Ascending aorta (tissue), 2 donors: ENCODE results near the gene NECAB3. TPM values are rescaled to one million over a fixed set of nuclear protein-coding genes. Genes with fewer than 3 reads are reported as not detected.

ENCODE experiments used
- DNase-seq, 2 donors: peaks; one replicate each; pipeline ENCODE4 v3.0.0-alpha.2; 2019; ENCODE audit warnings: low spot score in 2 of 2
- H3K27ac ChIP-seq, 2 donors: fragments of 200-600 bp; sonication (generic); one replicate each; pipeline ENCODE4 v1.5.1; 2016 to 2017; ENCODE audit warnings: mild to moderate bottlenecking in 1 of 2
- H3K27me3 ChIP-seq: fragments of 200-600 bp; sonication (generic); one replicate; pipeline ENCODE4 v1.5.1; 2017
- H3K36me3 ChIP-seq, 2 donors: fragments of 200-600 bp; sonication (generic); one replicate each; pipeline ENCODE4 v1.5.1; 2016
- H3K4me1 ChIP-seq, 2 donors: fragments of 200-600 bp; sonication (generic); one replicate each; pipeline ENCODE4 v1.5.1; 2016 to 2017; ENCODE audit warnings: mild to moderate bottlenecking in 1 of 2
- H3K4me3 ChIP-seq, 2 donors: fragments of 200-600 bp; sonication (generic); one replicate each; pipeline ENCODE4 v1.5.1; 2016 to 2017; ENCODE audit warnings: mild to moderate bottlenecking in 1 of 2
- H3K9me3 ChIP-seq, 2 donors: fragments of 200-600 bp; sonication (generic); one replicate each; pipeline ENCODE4 v1.5.1; 2016
- intact Hi-C: fragments of 100-400 bp; cut with DNase I; formaldehyde crosslinking; loops from one replicate; pipeline ENCODE4 v1.15.1; 2023
- total RNA-seq: library from RNA; depleted of rRNA; stranded (reverse); fragments of >200 nt; gene quantifications from one replicate; pipeline ENCODE4 v1.1.0, GENCODE V29; 2016
- TF ChIP-seq, protein P1 (sequence below), 3 experiments: fragments of 200-600 bp in 2 of 3; fragments of 450-650 bp in 1 of 3; sonication (generic) in 2 of 3; IDR thresholded peaks; one replicate each; pipeline ENCODE4 v1.5.1; 2016 to 2019; ENCODE audit warnings: antibody characterized with exemption in 3 of 3, mild to moderate bottlenecking in 1 of 3, moderate library complexity in 1 of 3

Gene NECAB3
- total RNA-seq, 1 donor from 2014 or later: 21.3 TPM

DNA sequence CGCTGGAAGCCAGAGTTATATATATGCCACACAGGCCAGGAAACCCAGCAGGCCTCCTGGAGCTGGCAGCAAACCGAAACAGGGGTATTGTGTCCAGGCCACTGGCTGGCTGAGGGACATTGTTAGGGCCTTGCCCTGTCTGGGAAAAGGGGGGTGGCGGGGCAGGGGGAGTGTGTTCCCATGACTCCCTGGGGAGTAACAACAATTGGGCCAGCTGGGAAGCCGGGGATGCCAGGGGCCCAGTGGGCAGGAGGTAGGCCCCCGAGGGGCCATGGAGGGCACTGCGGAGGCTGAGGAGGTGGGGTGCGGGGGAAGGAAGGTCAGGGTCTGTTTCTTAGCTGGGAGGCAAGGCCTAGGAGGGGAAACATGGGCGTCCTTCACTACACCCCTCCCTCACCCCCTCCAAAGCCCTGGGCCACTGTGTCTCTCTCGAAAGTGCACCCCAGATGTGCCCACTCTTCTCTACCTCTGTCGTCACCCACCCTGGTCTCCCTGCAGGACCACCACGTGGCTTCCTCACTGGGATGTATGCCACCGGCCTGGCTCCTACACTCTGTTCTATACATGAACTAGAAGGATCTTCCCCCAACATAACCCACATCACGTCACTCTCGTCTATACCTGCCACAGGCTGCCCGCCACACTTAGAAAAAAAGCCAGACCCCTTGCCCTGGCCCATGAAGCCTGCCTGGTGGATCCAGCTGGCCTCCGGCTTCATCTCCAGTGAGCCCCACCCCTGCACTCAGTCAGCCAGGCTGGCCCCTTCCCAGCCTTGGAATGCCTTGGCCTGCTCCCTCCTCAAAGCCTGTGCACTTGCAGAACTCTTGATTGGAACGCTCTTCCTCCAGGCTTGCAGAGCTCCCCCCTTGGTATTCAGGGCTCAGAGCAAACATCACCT lies 19.8 kb upstream of the NECAB3 start:
- no peaks in the 10 kb centered on the region for H3K9me3 ChIP-seq
- H3K4me3 ChIP-seq: no peak overlapping the region
- intact Hi-C loops: no loop called here
- no peaks in the 10 kb centered on the region for H3K36me3 ChIP-seq
- peaks cover 11 to 25% of the 10 kb centered on the region in 2 donors for H3K4me1 ChIP-seq
- peak overlapping the region; percentile 90 to 93 for H3K27ac ChIP-seq
- TF ChIP-seq, protein P1, sequence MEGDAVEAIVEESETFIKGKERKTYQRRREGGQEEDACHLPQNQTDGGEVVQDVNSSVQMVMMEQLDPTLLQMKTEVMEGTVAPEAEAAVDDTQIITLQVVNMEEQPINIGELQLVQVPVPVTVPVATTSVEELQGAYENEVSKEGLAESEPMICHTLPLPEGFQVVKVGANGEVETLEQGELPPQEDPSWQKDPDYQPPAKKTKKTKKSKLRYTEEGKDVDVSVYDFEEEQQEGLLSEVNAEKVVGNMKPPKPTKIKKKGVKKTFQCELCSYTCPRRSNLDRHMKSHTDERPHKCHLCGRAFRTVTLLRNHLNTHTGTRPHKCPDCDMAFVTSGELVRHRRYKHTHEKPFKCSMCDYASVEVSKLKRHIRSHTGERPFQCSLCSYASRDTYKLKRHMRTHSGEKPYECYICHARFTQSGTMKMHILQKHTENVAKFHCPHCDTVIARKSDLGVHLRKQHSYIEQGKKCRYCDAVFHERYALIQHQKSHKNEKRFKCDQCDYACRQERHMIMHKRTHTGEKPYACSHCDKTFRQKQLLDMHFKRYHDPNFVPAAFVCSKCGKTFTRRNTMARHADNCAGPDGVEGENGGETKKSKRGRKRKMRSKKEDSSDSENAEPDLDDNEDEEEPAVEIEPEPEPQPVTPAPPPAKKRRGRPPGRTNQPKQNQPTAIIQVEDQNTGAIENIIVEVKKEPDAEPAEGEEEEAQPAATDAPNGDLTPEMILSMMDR (IDR thresholded peaks at IDR 0.05): no peak
- no peaks in the 10 kb centered on the region for H3K27me3 ChIP-seq
- no peak for DNase-seq

DNA sequence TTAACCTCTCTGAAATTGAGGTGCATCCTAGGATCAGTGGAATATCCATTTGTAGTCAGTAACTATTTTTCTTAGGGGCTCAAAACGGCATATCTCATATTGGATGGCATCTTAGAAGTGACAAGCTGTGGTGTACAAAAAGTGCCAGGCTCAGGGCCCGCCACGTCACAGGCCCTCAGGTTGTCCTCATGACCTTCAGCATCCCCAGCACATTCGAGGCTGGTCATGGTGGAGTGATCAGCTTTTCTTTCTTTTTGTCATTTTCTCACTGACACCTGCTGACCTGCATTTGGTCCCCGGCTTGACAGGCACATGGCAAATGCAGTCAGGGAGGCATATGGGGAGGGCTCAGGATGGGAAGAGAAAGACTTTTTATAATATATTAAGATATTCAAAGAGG lies 19.1 kb upstream of the NECAB3 start:
- Histone ChIP-seq H3K4me3 (no peak overlapping the region), H3K27ac (peak overlapping the region; percentile 90 to 93)
- no peak for DNase-seq

DNA sequence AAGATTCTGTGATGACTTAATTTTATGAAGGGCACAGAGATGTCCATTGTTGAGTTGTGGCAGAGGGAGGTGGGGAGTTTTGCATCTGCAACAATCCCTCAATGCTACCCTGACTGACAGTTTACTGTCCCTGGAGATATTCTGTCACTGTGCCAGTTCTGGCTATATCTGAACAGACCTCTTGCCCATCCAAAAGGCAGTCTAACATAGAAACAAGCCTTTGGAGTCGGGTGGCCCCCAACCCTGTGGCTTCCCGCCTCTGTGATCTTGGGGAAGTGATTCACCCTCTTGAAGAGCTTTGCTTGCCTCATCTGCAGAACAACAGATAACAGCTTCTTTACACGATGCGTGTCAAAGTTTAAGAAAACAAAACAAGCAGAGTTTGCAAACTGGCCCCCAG lies 15.7 kb upstream of the NECAB3 start:
- intact Hi-C loops: no loop called here
- no peak for DNase-seq
- TF ChIP-seq, protein P1 (IDR thresholded peaks at IDR 0.05): no peak
- H3K4me1 ChIP-seq: peaks cover 14 to 17% of the 10 kb centered on the region in 2 donors
- H3K9me3 ChIP-seq: no peaks in the 10 kb centered on the region
- H3K27me3 ChIP-seq: no peaks in the 10 kb centered on the region
- no peak overlapping the region for H3K27ac ChIP-seq
- H3K36me3 ChIP-seq: no peaks in the 10 kb centered on the region
- no peak overlapping the region for H3K4me3 ChIP-seq

More for the DNA sequence above, 19.1 kb upstream of the NECAB3 start:
- Histone ChIP-seq H3K36me3 (no peaks in the 10 kb centered on the region), H3K4me1 (peaks cover 11 to 25% of the 10 kb centered on the region in 2 donors), H3K27me3 (no peaks in the 10 kb centered on the region), H3K9me3 (no peaks in the 10 kb centered on the region)
- intact Hi-C loops: no loop called here
- TF ChIP-seq, protein P1 (IDR thresholded peaks at IDR 0.05): no peak

DNA sequence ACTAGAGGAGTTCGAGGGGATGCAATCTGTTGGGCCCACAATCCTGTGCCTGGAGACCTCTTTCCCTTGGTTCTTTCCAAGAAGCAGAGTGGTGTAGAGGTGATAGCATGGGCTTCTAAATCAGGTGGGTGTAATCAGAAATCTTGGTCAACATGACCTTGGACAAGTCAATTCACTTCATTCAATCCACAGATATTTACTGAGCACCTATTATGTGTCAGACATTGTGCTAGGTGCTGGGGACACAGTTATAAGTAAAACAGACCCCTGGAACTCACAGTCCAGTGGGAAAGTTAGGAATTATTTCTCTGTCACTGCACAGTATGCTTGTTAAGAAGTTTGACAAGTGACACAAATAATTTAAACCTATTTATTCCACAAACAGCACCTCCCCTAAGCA lies 15.3 kb upstream of the NECAB3 start:
- intact Hi-C loops: no loop called here
- Histone ChIP-seq H3K4me3 (no peak overlapping the region), H3K27me3 (no peaks in the 10 kb centered on the region), H3K36me3 (no peaks in the 10 kb centered on the region), H3K27ac (no peak overlapping the region), H3K9me3 (no peaks in the 10 kb centered on the region), H3K4me1 (peaks cover 12% of the 10 kb centered on the region in 2 donors)
- TF ChIP-seq, protein P1 (IDR thresholded peaks at IDR 0.05): no peak
- no peak for DNase-seq

DNA sequence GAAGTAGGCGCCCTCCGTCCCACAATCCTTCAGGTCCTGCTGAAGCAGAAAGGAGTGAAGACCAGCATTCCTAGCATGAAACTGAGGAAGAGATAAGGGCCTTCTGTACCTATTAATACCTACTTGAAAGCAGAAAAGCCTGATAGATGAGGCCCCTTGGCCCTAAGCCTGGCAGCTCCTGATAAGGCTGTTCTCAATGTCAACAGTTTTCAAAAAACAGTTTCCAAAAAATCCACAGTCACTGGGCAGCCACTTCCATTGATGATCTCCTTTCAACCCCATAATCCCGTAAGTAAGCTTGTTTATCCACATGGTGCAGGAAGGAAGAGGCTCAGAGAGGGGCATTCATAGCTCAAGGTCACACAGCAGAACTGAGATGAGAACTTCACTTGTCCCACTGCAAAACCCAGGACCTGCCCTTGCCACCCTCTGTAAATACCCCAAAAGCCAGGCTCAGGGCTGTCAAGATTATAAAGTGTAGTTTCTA lies 14.8 kb upstream of the NECAB3 start:
- no peaks in the 10 kb centered on the region for H3K36me3 ChIP-seq
- TF ChIP-seq, protein P1 (IDR thresholded peaks at IDR 0.05): no peak
- peaks cover 7% of the 10 kb centered on the region in 2 donors for H3K4me1 ChIP-seq
- H3K27me3 ChIP-seq: no peaks in the 10 kb centered on the region
- no peak overlapping the region for H3K4me3 ChIP-seq
- DNase-seq: no peak
- intact Hi-C loops: no loop called here
- no peaks in the 10 kb centered on the region for H3K9me3 ChIP-seq
- H3K27ac ChIP-seq: no peak overlapping the region
